Stimulated activated CD8-positive, alpha-beta memory T cell treated with anti-CD3 and anti-CD28 coated beads, Interleukin-7, amount 100 ng/mL, for 4 hours (primary cell): ENCODE data around the gene ZNF750.

Experiments used
- DNase-seq, 2 donors: peaks; one replicate each; pipeline ENCODE4 v3.0.0-alpha.2; 2020; ENCODE audit warnings: low read depth in 2 of 2

Gene ZNF750

DNA sequence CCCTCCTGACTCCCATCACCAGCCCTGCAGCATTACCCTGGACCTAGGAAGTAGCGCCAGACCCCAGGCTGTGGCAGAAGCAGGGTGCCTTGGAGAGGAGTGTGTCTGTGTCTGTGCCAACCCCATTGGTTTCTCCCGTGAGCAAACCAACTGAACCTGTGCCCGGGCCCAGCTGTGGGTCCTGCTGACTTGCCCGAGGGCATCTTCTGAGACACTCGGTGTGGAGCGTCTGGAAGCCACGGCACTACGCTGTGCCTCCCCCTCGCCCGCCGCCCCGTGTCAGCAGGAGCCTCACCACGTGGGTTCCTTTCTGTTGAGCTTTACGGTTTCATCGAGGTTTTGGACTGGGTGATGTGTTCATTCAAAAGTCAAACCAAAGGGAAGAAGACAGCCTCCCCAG is 27.8 kb downstream of the ZNF750 start:
- DNase-seq, result no peak

DNA sequence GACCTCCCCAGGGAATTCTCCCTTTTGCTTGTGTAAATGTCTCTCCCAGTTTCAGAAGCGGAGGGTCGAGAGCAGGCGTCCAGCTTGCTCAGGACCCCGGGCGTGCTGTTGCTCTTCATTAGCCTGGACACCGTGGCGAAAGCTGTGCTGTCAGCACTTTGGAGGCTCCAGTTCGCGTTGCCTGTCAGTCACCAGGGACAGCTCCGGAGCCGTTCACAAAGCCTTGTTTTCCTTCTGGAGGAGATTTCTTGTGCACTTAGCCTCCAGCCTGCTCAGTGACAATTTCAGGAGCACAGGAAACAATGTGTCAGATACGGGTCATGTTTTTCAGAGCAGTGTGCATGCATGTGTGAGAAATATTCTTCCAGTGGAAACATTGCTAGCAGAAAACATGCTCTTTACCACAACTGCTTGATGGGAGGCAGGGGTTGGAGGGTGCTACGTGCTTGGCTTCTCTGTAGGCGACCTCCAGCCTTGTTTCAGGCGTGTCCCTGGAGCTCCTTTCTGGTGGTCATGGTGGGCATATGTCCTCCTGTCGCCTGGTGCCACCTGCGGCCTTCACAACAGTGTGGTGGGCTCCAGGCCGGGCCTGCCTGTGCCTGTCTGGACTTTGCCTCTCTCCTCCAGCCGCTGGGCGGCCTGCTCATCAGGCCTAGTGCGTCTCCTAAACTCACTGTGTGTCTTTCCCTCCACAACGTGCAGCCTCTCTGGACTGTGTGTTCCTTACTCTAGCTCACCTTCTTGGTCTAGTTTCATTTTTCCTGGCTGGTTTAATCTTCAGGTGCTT is 29.0 kb downstream of the ZNF750 start:
- DNase-seq, result no peak

DNA sequence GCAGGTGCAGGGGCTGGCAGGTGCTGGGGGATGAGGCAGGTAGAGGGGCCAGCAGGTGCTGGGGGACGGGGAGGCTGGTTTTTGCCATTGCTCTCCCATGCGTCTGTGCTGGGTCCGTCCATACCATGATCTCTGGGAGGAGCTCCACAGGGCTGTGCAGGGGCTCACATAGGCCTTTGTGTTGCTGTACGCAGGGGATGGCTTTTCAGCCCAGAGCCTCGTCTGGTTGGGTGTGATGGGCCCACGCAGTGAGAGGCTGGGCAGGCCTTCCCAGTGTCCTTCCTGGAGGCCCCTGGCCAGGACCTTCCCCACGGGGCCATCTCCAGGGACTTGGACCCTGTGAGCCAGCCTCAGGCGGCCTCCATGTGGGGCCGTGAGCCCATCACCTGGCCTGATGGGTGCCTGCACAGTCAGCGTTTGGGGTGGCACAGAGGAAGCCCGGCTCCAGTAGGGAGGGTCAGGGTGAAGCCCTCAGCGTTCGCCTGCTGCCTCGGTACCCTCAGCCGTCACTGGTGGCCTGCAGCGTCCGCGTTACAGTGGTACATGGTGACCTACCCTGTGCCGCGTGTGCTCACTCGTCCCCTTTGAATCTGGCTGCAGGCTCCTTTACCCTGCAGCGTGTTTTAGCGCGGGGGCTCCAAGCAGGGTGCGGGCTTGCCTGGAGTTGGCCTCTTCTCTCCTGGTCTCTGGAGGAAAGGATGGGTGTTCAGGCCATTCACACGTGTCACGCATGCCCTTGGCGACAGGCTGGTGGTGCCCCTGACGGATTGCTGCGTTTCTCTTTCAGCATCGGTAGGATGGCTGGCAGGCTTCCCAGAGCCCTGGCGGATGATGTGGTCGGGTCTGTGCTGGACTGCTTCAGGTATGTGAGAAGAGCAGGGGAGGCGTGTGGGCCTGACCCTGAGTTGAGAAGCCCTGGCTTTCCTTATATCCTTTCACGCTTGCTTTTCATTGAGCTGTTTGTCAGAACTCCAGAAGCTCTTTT is 30.6 kb downstream of the ZNF750 start:
- no peak for DNase-seq

DNA sequence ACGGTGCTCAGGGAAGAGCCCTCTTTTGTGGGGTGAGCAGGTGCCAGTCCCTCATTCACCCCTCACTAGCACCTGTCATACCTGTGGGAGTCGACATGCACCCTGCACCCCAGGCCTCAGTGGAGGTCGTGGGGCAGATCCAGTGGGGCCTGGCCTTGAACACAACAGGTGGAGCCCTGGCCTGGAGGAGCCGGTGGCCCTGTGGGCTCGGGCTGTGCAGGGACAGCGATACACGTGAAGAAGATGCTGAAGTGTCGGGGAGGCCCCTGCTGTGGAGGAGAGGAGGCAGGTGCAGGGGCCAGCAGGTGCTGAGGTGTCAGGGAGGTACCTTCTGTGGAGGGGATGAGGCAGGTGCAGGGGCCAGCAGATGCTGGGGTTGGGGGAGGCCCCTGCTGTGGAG is 31.8 kb downstream of the ZNF750 start:
- DNase-seq, result no peak

DNA sequence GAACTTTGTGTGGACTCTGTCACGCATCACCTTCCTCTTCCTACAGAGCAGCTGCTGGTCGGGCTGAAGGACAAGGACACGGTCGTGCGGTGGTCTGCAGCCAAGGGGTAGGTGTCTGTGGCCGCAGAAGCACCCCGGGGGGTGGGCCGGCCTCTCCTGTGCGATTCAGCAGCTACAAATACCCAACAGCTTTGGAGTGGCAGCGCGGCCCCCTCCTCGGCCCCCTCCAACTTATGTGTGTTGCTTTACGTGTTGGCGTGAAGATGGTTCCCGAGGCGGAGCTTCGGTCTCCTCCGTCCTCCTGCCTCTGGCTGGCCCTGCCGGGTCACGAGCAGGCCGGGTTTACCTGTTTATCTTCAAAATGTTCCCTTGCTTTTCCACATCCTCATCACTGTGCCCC is 32.3 kb downstream of the ZNF750 start:
- DNase-seq, result no peak

DNA sequence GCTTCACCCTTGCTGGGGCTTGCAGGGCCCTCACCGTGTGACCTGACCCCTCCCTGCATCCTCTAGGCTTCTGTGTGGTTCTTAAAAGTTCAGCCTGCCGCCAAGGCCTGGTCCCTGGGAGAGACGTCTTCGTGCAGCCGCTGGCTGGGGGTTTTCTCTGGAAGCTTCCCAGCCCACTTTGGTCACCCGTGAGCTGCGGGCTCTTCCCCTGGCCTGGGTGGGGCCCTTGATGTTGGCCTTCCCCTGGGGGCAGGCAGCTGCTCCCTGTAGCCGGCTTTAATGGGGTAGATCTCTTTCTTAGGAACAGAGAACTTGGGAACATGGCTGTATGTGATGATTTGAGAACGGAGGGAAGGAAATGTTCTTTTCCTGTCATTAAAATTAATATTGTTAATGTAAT is 32.7 kb downstream of the ZNF750 start:
- DNase-seq, result no peak

DNA sequence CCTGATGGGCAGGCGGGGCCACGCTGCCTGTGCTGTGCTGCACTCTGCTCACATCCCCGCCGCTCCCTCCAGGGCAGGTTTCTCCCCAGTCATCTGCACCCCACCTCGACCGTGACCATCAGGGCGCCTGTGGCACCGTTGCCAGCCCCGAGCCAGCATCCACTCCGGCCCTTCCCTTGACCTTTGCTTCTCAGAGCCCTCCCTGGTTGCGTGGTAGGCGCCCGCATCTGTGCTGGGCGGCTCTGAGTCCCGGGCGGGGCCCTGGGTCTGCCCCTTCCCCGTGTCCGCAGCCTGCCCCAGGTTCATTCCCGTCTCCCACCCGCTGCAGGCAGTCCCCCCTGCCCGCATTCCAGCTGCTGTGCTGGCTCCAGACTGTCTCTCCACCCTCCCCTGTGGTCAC is 33.2 kb downstream of the ZNF750 start:
- DNase-seq, result no peak

DNA sequence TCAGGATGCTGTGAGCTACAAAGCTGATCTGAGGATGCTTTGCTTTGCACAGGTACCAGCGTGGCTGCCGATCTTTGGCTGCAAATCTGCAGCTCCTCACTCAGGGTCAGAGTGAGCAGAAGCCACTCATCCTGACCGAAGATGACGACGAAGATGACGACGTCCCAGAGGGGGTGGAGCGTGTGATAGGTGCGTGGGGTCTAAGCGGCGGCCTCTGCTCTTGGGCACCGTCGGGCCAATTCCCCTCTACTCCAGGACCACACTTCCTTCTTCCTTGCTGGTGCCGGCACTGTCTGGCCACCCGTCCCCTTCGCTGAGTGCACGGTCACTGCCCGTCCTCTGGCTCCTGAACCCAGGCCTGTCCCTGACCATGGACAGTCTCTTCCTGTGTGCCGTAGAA is 34.0 kb downstream of the ZNF750 start:
- DNase-seq, result no peak

DNA sequence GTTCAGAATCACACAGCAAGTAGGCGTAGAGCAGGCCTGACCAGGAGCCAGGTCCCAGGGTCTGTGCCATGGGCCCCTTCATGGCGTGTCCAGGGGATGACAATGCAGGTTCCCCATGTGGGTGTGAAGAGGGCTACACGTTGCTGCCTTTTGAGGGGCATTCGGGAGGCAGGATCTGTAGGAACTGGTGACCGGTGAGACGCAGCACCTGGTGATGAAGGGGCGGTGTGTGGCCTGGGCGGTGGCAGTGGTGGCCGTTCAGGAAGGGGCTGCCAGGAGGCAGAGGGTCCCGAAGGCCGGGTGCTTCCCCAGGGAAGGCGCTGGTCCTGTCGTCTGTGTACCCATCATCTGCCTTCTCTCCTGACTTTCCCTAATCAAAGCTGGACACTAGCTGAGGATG is 34.6 kb downstream of the ZNF750 start:
- DNase-seq, result no peak

DNA sequence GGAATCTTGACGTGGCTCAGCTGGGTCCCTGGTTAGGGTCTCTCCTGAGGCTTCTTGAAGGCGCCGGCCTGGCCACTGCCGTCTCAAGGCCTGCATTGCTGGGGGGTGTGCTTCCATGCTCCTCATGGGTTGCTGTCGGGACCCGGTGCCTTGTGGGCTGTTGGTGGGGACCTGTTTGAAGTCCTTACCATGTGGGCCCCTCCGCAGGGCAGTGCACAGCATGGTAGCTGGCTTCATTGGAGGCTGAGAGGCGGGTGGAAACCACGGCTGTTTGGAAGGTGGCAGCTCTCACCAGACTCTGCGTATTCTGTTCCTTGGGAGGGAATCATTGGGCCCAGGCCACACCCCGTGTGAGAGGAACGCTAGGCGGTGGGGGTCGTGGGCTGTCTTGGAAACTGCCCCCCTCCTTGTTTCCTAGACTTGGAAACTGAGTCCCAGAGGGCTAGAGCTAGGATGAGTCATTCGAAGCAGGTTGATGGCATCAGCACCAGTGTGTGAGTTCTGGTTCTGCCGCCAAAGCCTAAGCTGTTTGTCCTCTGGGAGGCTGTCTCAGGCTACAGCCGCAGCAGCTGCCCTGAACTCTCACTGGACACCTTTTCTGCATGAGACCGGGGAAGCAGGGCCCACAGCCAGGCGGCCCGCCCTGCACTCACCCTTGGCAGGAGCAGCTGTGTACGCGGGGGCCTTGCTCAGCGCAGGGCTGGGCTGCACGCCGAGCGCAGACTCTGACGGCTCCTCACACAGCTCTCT is 35.2 kb downstream of the ZNF750 start:
- DNase-seq, result no peak

DNA sequence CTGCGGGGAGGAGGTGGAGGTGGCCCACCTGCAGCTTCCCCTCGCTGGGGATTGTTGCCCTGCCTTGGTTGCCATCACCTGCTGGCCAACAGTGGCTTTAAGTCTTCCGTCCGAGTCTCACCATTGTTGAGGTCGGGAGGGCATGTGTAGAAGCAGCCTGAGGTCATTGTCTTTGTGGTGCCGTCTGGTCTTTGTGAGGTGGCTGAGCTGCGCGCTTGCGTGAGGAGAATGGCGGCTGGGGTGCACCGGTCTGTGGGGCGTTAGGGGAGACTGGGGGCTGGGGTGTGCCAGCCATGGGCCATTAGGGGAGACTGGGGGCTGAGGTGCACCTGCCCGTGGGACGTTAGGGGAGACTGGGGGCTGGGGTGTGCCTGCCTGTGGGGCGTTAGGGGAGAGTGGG is 36.2 kb downstream of the ZNF750 start:
- no peak for DNase-seq

DNA sequence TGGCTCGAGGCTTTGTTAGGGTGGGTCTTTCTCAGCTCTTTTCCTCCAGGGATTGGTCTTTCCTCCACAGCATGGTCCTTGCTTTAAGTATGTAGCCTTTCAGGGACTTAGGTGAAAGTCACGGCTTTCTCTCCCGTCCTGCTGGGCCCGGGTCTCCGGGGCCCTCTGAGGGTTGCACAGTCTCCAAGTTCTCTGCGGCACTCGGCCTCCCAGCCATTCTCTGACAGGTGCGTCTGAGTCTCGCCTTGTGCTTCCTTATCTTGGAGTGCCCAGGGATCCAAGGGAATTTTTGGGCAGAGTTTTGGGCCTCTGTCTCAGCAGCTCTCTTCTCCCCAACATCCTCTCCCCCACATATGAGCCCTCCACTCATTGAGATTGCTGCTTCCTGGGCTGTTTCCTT is 36.6 kb downstream of the ZNF750 start:
- DNase-seq, result no peak

DNA sequence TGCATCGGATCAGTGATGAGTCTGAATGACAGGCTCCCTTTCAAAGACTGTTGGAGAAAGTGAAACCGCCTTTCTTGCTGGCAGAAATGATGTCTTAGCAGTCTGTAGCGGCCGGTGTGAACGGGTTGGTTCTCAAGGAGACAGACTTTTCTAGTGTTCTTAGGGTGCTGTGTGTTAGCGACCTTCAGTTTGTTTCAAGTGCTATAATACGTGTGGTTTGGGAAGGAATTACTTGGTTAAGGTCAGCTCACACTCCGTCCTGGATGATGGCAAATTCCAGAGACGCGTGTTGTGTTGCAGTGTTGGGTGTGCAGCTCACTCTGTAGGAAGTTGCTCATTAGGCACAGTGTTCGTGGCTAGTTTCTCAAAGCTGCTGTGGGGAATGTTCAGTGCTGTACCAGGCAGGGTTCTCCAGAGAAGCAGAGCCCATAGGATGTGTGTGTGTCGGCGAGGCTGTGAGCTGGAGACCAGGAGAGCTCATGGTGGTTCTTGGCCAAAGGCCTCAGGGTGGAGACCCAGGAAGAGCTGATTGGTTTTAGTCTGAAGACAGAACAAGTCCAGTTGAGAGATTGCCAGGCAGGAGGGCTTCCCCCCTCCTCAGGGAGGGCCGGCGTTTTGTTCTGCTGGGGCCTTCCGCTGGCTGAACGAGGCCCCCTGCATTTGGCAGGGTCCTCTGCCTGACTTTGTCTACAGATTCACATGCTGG is 37.6 kb downstream of the ZNF750 start:
- DNase-seq, result no peak

DNA sequence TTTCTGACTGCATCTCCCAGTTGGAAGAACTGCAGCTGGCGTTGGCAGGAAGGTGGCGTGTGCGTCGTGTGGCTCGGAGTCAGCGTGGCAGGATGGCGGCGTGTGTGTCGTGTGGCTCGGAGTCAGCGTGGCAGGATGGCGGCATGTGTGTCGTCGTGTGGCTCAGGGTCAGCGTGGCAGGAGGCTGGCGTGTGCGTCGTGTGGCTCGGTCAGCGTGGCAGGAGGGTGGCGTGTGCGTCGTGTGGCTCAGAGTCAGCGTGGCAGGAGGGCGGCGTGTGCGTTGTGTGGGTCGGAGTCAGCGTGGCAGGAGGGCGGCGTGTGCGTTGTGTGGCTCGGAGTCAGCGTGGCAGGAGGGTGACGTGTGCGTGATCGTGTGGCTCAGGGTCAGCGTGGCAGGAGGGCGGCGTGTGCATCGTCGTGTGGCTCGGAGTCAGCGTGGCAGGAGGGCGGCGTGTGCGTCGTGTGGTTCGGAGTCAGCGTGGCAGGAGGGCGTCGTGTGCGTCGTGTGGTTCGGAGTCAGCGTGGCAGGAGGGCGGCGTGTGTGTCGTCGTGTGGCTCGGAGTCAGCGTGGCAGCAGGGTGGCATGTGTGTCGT is 38.3 kb downstream of the ZNF750 start:
- DNase-seq, result no peak

DNA sequence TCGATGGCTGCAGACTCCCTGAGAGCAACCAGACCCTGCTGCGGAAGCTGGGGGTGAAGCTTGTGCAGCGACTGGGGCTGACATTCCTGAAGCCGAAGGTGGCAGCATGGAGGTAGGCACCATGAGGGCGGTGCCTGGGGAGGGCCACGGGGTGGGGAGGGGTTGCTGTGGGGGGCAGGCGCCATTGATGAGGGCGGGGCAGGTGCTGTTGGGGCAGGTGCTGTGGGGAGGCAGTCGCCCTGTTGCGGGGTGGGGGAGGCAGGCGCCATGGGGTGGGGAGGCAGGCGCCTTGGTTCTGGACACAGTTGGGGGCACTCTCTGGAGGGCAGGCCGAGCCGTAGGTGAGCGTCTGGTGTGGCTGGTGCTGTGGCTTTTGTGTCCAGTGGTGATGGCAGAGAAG is 38.9 kb downstream of the ZNF750 start:
- no peak for DNase-seq

DNA sequence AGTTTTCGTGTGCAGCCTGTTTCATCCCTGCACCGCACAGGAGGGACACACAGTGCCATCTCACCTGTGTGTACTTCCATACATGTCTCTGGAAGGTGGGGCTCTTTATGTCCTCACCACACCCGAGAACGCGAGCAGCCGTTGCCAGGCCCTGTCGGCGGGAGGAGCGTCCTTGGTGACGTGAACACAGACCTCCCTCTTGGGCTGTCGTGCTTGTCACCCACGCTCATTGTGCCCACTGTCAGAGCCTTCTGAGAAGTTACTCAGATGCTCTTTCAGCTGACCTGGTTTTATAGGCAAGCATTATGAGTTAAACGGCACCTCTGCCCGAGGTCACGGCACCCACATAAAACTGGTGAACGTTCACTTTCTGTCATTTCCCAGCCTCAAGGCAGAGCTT is 40.2 kb downstream of the ZNF750 start:
- DNase-seq, result no peak

DNA sequence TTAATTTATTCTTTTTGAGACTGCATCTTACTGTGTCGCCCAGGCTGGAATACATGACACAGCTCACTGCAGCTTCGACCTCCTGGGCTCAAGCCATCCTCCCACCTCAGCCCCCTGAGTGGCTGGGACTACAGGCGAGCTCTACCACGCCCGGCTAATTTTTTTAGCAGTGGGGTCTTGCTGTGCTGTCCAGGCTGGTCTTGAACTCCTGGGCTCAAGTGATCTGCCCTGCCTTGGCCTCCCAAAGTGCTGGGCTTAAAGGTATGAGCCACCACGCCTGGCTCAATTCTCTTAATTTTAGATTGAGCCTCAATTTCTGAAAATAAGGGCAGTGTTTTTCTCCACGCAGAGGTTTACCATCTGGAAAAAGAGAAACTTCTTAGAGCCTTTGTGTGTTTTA is 41.1 kb downstream of the ZNF750 start:
- DNase-seq, result no peak

DNA sequence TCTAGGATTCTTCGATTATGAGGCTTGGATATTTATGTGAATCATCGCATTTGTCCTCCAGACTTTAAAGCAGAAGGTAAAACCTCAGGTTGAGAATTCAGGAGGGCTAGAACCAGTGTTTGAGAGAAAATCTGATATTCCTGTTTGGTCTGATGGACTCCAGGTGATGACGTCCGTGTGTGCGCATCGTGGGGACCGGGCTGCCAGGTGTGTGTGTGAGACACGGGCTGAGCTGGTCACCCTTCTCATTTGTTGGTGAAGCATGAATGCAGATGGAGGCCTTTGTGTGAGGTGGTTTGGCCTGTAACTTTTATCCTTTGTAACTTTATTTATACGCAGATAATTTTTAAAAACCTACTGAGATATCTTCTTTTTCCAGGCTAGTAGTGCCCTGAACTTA is 42.8 kb downstream of the ZNF750 start:
- no peak for DNase-seq

DNA sequence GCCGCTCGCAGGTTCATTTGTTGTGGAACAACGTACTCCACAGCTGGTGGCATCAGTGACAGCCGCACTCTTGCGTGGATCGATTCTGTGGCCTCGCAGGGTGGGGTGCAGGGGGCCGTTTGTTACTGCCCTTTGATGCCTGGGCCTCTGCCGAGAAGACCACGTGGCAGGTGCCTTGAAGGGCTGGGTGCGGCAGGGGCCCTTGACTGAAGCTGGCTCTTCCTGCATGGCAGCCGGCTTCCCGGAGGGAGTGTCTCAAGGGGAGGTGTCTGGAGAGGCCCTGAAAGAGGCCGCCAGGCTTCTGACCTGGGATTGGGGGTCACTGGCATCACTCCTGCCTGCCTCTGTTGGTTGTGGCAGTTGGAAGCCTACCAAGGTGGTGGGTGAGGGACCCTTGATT is 44.2 kb downstream of the ZNF750 start:
- no peak for DNase-seq

DNA sequence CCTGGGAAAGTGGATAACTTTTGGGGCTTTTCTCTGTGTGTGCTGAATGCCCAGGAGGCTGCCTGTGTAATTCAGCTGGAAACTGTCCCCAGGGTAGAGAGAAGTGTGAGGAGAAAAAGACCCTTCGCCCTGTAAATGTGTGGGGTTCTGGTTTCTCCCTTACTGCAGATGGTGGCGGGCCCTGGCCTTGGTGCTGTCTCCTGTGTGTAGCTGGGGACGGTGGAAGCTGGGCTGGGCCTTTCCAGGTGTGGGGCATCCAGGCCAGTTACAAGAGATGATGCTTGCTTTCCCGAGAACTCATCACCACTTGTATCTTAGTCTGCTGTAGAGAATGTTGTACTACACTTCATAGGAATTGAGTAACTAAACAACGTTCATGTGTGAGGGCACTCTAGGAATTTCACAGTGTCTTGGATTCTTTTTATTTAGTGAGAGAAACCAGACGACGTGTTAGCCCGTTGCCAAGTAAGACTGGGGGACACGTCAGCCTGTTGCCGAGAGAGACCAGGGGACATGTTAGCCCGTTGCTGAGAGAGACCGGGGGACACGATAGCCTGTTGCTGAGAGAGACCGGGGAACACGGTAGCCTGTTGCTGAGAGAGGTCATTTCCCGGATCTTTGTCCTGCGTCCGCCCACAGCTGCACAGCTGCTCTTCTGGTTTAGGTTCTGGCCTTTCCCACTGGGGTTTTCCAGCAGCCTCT is 44.9 kb downstream of the ZNF750 start:
- no peak for DNase-seq
